Measurements from ENCODE around the gene TYK2. TPM values are rescaled to one million over a fixed set of nuclear protein-coding genes. Genes with fewer than 3 reads are reported as not detected.

The TYK2 gene
- total and polyA plus RNA-seq, 9 of the 15 experiments (the other 6 are each of a cell fraction or from before 2014, with no cell fraction given) = 15.0 to 182 (median 85.9) TPM

DNA sequence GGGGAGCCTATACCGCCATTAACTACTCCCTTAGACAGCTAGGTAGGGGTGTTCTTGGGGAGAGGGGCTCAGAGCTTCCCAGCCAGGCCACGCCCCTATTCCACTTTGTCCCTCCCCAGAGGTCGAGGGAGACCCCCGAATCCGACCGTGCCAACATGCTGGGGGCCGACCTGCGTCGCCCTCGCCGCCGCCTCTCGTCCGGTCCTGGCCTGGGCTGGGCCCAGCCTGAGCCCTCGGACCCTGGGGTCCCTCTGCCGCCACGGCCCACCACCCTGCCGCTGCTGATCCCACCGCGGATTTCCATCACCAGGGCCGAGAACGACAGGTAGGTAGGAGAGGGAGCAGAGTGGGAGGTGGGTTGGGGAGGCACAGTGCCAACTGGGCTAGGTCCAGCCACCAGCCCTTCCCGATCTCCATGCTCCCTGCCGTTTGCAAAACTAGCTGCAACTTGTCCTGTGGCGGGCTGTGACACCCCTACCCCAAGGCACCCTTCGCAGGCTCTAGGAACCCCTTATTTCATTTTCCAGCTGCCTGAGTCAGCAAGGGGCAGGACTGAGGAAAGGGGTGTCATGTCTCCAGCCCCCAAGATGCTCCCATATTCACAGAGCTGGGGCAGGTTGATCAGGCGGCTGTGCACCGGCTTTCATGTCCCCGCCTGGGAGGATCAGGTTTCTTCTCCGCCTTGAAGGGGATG is 37.3 kb upstream of the TYK2 start (continued):
- 0 out of 2 replicates have a peak, but pooled peaks have one; percentile 66 for TF ChIP-seq TCF7 (IDR thresholded peaks at IDR 0.05; ENCODE audit: borderline replicate concordance)
- TF ChIP-seq, protein P1, sequence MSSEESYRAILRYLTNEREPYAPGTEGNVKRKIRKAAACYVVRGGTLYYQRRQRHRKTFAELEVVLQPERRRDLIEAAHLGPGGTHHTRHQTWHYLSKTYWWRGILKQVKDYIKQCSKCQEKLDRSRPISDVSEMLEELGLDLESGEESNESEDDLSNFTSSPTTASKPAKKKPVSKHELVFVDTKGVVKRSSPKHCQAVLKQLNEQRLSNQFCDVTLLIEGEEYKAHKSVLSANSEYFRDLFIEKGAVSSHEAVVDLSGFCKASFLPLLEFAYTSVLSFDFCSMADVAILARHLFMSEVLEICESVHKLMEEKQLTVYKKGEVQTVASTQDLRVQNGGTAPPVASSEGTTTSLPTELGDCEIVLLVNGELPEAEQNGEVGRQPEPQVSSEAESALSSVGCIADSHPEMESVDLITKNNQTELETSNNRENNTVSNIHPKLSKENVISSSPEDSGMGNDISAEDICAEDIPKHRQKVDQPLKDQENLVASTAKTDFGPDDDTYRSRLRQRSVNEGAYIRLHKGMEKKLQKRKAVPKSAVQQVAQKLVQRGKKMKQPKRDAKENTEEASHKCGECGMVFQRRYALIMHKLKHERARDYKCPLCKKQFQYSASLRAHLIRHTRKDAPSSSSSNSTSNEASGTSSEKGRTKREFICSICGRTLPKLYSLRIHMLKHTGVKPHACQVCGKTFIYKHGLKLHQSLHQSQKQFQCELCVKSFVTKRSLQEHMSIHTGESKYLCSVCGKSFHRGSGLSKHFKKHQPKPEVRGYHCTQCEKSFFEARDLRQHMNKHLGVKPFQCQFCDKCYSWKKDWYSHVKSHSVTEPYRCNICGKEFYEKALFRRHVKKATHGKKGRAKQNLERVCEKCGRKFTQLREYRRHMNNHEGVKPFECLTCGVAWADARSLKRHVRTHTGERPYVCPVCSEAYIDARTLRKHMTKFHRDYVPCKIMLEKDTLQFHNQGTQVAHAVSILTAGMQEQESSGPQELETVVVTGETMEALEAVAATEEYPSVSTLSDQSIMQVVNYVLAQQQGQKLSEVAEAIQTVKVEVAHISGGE (CRISPR knock-in tag; IDR thresholded peaks at IDR 0.05) = peak in 1 of 3 experiments; percentile 54; a peak in 1 of 6 replicates
- no peak for TF ChIP-seq BRCA1 (IDR thresholded peaks at IDR 0.05)
- peak; percentile 45; the same call in 1 of the 2 replicates for TF ChIP-seq BRCA1 (CRISPR knock-in tag; IDR thresholded peaks at IDR 0.05)
- 0 out of 2 replicates have a peak, but pooled peaks have one; percentile 10 for TF ChIP-seq ZFP91 (CRISPR knock-in tag; IDR thresholded peaks at IDR 0.05)
- no peak for TF ChIP-seq FOXA1 (IDR thresholded peaks at IDR 0.05; ENCODE audit: borderline replicate concordance)
- TF ChIP-seq, protein P2, sequence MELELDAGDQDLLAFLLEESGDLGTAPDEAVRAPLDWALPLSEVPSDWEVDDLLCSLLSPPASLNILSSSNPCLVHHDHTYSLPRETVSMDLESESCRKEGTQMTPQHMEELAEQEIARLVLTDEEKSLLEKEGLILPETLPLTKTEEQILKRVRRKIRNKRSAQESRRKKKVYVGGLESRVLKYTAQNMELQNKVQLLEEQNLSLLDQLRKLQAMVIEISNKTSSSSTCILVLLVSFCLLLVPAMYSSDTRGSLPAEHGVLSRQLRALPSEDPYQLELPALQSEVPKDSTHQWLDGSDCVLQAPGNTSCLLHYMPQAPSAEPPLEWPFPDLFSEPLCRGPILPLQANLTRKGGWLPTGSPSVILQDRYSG (tag; conservative IDR thresholded peaks at IDR 0.05; ENCODE audit: low read depth) = no peak
- TF ChIP-seq ZNF253 (CRISPR knock-in tag; conservative IDR thresholded peaks at IDR 0.05) = no peak
- TF ChIP-seq FOXA3 (CRISPR knock-in tag; conservative IDR thresholded peaks at IDR 0.05 in 1 of 2, IDR thresholded peaks at IDR 0.05 in 1 of 2) = 0 out of 4 replicates have a peak, but pooled peaks of 1 of the 2 experiments have one; percentile 37
- TF ChIP-seq RBFOX2 (IDR thresholded peaks at IDR 0.05; ENCODE audit: low read depth, low read length) = 0 out of 2 replicates have a peak, but pooled peaks have one; percentile 43
- peak; percentile 43 for TF ChIP-seq NFIC (IDR thresholded peaks at IDR 0.05)
- TF ChIP-seq, protein P3, sequence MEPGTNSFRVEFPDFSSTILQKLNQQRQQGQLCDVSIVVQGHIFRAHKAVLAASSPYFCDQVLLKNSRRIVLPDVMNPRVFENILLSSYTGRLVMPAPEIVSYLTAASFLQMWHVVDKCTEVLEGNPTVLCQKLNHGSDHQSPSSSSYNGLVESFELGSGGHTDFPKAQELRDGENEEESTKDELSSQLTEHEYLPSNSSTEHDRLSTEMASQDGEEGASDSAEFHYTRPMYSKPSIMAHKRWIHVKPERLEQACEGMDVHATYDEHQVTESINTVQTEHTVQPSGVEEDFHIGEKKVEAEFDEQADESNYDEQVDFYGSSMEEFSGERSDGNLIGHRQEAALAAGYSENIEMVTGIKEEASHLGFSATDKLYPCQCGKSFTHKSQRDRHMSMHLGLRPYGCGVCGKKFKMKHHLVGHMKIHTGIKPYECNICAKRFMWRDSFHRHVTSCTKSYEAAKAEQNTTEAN (CRISPR knock-in tag; IDR thresholded peaks at IDR 0.05) = no peak
- peak; percentile 13; the same call in 1 of the 2 replicates for TF ChIP-seq SP1 (CRISPR knock-in tag; IDR thresholded peaks at IDR 0.05)

Data from K562 (cell line).